Stimulated activated CD4-positive, alpha-beta T cell treated with anti-CD3 and anti-CD28 coated beads, Interleukin-4, amount 100 ng/mL, for 48 hours (primary cell): ENCODE data around the gene SPAG6.
A peak's percentile ranks its signal among the peaks of the same experiment; 100 is the strongest.

Experiments
- DNase-seq, 2 donors: peaks; one replicate each; pipeline ENCODE4 v3.0.0-alpha.2; 2020; ENCODE audit warnings: low read depth in 2 of 2

The SPAG6 gene

DNA sequence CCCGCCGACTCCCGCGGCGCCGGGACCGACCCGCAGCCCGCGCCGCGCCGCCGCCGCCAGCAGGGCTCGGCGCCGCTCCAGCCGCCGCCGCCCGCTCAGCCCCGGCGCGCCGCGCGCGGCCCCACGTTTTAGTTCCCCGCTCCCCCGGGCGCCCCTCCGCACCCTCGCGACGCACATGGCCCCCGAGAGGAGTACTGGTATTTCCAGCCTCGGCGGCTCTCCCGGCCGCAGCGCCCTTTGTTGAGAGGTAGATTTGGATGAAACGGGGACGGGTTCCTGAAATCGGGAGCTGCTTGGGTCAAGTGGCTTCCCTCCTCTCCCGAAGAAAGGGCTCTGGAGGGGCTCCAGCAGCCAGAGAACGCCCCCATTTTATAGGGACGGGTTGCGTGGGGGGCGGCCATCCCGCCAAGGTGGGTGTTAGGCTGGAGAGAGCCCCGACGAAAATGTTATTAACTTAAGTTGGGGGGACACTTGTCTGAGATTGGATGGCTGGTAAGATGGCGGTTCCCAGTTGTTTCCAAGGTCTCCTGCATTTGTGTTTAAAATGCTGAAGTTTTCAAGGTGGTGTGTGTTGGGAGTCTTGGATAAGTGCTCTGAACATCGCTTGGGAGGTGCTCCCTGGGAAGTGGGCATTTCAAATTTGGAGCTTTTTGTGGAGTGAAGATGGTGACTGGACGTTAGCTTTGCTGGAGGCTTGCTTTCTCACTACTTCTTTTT, 23.2 kb upstream of the SPAG6 start:
- no peak for DNase-seq

DNA sequence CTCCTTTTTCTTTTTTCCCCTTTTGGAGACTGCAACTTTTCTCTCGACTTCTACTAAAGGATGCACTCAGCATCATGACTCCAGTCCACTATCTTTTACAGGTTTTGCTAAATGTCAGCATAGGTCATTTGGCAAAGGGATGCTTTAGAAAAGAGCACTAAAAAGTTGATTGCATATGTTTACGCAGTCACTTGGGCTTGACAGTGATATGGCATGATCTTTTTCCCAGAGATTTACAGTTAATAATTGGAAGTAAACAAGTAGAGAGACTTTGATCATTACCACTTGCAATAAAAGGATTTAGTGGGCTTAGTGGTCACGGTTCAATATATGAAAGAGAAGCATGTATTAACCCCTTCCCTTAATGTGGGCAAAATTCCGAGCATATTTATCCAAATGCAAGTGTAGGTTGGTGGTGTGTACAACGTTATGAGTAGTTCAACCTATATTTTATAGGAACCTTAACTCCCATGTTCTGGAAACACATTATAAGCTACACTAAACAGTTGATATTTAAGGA, 22.6 kb upstream of the SPAG6 start:
- no peak for DNase-seq

DNA sequence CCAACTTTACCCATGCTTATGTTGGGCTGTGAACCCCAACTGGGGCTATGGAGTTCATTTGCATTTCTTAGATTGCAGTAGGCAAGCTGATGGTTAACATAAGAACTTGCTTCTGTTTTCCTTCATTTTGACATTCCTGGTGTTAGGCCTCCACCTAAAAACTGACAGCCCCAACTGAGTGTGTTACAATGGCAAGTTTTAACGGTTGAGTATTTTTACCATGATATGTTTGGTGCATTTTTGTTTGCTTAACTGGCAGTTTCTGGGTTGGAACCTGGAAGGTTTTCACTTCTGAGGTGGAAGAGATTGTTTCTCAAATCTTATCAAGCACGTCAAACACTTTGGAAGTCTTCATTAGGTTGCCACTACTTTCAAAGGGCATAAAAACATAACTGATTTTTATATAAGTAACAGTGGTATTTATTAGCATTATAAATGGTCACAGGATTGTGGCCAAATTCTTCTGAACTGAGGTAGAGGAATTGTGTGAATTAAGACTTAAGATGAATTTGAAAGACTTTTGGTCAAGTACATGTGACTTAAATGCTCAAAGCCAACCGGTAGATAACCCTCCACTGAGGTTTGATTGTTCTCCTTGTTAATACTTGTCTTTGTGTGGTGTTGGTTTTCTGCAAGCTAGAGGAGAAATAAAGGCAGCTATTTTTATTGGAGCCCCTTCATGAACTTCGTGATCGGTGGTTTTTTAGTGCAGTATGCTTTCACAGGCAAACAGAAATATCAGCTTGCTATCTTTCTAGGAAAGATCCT, 21.6 kb upstream of the SPAG6 start:
- no peak for DNase-seq

DNA sequence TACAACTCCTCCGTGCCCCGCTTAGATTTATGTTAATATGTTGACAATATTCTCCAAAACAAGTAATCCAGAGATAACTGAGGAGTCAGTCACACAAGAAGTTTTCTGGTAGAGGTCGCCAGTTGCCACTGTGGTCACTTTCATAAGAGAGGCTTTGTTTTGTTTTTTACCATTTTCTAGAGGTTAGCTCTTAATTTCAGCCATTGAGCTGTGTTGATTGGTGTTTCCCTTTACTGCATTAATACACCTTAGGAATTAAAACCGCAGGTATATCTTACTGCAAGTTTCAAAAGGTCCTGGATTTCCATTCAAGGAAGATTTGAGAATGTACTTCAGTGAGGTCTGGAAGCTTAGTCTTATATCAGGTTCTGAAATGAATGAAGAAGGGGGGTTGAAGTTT, 20.9 kb upstream of the SPAG6 start:
- DNase-seq: no peak

DNA sequence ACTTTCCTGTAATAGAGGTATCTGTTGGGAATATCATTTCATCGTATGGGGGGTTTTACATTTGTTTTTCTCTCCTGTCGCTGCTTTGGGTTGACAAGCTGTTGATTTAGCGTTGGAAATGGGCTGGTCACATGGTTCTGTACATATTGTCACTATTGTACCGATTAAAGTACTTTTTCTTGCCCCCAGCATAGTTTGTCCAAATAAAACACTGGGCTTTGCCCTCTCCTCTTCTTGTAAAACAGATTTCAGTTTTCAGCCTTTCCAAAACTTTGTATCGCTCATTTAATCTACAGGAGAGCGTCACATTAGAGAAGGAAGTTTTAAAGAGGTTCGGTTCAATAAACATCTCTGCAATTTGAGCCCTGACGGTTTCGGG, 20.4 kb upstream of the SPAG6 start:
- DNase-seq: no peak

DNA sequence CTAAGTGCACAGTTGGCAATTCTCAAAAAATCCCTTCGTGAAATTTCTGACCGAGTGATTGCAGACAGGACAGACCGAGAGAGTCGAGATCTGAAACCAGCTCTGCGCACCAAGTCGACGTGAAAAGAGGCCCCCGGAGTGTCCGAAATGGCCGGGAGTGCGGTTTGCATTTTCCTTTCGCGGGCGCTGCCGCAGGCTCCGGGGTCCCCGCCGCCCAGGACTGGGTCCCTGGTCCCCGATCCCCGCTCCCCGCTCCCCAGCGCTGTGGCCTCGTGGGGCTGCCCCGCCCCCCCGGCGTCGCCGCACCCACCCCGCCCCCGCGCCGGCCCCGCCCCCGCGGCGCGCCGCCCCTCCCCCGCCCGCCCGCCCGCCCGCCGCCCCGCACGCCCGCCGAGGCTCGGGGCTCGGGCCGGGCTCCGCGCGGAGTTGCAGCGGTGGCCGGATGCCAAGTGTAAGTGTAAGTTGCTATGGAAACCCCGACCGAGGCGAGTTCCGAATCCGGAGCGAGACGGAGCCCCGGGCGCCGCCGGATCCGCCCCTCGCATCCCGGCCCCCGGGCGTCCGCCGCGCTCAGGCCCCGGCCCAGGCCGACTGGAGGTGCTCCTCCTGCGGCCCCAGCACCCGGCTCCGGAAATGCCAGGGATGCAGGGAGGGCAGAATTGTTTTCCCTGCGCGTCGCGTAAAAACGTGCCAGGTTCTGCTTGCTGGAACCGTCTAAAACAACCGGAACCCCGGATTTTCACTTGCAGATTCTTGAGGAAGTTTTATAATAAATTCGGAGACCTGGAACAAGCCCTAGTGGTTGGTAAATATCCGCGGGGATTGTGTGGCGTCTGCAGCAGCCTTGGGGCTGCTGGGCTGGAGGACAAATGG, 19.8 kb upstream of the SPAG6 start:
- DNase-seq: peak; percentile 42 to 51

DNA sequence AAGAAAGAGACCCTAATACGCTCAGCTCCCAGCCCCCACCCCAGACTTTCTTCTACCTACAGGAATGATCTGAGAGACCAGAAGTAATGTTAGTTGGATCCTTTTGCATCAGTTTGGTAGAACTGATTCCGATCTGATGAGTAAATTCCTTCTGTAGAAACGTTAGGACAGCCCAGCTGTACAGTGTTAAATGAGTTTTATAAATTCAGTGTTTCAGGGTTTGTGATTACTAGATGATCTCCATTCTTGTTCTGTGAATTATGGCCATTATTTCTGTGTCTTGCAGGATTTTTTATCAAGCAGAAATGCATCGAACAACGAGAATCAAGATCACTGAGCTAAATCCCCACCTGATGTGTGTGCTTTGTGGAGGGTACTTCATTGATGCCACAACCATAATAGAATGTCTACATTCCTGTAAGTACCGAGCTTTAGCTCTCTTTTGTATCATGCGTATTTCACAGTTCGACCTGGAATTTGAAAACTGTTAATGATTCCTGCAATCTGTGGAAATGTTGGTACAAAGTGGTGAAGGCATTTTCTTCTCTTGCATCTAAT, 19.1 kb upstream of the SPAG6 start:
- DNase-seq: no peak

DNA sequence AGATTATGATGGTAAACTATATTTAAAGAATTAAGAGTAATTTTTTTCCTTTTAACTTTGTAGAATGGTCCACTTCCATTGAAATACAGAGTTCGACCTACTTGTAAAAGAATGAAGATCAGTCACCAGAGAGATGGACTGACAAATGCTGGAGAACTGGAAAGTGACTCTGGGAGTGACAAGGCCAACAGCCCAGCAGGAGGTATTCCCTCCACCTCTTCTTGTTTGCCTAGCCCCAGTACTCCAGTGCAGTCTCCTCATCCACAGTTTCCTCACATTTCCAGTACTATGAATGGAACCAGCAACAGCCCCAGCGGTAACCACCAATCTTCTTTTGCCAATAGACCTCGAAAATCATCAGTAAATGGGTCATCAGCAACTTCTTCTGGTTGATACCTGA, 16.1 kb upstream of the SPAG6 start:
- DNase-seq: no peak

DNA sequence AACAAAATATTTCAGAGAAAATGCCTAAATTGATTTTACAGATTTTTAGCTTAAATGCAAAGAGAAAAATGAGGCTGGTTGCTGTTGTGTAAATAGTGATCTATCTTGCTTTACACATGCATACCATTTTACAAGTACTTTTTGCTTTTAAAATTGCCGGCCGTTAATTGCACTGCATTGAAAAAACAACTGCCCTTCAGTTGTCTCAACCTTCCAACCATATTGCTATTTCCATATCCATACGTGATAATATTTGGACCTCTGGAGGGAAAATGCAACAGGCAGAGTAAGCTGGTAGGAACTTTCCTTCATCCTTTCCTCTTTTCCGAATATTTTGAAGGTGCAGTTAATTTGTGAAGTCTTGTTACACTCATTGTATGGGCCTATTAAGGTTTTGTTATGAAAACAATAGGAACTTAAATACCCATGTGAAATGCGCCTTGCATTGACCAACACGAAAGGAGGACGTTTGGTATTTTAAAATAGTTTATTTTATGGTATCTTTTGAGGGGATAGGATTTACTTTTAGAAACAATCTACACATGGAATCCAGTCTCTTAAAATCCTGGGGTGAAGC, 13.1 kb upstream of the SPAG6 start:
- DNase-seq: no peak

DNA sequence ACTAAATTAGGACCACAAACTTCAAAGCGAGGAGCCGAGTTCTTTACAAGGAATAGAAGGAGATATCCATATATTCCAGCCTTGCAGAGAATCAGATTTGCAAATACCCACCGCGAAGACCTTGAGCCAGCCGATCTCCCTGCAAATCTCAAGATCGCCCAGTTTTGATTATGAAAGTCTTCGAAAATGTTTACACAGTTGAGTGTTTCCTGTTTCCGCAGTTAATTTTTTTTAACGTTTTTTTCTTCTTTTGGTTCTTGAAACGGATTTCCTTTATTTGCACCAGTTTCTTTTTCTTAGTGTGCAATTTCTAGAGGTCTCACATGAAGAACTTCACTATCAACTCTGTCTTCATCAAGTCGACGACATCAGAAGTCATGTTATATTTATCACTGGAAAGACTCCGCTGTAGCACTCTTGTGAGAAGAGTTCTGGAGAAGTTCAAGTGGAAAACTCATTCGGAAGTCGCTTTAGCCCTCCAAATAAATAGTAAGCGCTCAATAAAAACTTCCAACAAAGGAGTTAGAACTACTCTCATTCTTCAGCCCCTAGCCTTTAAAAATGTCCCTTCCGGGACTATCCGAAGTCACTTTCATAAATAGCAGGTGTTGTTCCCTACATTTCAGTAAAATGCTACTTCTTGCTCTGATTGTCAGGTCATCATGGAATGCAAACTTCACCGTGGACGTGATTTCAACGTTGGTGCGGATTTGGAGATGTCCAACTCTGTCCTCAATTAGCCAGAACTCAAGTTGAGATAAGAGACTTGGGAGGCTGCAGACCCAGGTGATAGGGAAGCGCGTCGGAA, 11.9 kb upstream of the SPAG6 start:
- no peak for DNase-seq

DNA sequence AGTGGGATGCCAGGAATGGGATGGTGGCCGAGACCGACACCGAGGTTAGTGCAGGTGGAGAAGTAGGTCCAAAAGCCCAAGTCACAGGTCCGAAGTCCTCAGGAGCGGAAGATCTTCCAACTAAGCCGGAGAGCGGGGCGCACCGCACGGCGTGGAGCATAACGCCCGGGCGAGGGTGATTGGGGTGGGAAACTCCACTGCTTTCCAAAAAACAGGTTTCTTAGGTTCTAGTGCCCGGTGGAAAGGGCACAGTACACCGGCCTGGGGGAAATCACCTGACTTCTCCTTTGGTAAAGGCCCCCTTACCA, 11.4 kb upstream of the SPAG6 start:
- DNase-seq: no peak

DNA sequence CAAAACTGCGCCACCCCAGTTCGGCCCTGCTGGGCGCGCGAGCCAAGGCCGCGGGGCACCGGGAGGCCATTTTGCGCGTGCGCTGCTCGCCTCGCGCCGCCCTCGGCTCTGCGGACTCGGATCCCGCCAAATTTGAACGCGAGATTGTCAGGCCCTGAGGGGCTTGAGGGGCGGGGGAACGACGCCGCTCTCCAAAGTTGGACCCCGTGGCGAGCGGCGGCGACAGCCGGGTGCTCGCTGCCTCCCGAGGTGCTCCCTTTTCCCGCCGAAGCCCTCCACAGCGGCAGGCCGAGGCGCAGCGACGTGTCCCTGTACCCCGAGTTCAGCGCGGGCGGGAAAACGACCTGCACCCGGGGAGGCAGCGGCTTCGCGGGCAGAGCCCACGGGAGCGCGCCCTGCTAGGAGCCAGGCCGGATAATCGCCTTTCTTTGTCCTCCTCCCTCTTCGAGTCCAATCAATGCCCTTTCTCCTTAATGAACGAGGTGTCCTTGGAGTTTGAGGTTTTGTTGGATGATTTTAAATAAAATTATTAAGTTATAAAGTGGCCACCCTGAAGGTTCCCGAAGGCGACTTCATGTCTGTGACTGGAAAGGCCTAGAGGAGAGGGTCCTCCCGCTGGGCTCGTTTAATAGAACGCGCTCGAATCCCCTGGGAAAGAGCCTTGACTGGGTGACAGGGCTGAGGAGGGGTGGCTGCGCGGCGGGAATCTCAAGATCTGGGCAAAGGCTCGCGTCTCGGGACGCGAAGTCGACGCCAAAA, 10.7 kb upstream of the SPAG6 start:
- DNase-seq: no peak

DNA sequence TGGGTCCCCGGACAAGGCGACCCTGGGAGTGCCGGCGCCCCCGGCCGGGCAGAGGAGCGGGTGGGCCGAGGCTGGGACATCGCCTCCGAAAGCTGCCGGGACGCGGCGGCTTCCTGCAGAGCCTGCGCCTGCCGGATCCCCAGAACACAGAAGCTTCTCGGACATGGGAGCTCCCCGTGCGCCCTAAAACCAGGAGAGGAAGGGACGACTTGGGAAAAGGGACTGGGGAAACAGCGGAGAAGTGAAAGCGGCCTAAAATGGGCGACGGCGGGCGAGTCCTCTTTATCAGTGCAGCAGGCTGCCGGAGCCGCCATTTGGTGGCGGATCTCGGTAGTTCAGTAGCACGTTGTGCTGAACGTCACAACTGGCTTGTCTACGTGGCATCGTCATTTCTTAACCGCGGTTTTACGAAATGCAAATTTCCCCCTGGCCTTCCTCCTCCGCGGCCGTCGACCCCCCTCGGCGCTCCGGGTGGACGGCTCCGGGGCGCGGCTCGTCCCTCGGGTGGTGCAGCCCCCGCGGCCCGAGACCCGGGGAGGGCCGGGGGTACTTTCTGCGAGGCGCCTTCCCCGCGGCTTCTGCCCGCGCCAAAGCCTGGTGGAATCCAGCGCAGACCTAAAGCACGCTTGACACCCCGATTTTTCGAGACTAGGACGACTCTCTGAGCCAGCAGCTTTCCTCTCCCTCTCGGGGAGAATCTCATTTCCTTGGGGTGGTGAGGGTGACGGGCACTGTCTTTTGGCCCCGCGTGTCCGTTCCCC, 9.9 kb upstream of the SPAG6 start:
- peak; percentile 44 to 45 for DNase-seq

DNA sequence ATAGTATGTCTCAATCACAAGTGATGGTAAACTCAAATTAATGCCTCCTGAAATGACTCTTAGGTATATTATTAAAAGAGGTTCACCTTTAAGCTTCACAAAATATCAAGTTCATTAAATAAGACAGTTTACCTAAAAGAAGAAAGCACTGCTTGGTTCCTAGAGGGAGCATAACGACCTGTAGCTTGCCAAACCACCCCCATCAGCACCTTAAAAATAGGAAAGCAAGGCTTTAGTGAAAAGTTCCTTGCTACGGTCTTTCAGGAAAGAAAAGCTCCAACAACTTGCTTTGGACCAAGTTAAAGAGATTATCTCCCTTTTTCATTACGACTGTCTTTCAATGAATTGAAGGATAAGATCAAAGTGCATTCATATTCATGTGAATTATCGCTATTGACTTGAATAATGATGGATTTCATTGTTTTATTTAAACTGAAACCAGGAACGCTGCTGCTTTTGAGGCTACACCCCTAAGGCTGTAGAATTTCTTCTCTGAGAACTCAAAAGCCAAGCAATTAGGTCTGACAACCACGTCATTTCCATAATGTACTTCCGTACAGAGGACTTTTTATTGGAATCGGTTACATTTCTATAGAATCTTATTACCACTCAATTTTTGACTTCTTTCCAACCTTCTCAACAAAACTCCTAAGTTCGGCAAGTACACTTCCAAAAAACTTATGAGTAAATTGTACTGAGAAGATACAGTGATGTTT, 7.0 kb upstream of the SPAG6 start:
- no peak for DNase-seq

DNA sequence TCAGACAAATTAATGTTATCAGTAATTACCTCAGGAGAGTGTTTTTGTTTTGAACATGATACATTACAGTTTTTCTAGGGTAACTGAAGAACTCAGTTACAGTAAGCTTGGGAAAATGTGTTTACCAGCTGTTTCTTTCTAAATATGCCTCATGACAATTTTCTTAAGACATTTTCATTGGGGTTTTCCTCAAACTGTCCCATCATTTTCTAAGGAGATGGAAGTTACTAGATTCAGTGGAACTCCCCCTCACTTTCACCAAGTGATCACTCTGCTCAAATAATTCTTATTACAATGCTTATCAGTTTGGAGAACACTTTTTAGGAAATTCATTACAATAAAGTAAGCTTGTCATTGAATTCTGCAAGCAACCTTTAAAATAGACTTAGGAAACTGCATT, 6.4 kb upstream of the SPAG6 start:
- no peak for DNase-seq

DNA sequence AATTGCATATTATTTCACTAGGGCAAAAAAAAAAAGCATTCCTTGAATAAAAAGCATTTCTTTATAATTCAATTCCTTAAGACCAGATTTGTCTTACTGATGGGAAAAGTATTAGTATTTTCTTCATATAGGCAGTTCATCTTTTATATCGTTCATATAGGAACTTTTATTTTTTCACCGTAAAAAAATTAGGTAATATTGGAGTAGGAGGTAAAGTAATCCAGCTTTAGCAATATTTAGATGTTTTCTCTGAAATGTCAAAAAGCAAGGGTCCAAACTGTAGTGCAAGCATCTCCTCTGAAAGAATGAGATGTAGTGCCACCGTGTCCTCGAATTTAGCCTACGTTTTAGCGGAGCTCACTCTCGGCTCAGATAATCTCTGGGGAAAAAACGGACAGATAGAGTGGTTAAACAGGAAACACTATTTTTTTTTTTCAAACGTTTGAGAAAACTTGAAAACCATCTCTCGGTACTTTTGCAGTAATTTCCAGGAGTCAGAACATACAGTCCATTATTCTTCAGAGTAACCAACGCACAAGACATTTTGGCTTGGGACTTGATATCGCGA, 5.5 kb upstream of the SPAG6 start:
- DNase-seq: no peak

DNA sequence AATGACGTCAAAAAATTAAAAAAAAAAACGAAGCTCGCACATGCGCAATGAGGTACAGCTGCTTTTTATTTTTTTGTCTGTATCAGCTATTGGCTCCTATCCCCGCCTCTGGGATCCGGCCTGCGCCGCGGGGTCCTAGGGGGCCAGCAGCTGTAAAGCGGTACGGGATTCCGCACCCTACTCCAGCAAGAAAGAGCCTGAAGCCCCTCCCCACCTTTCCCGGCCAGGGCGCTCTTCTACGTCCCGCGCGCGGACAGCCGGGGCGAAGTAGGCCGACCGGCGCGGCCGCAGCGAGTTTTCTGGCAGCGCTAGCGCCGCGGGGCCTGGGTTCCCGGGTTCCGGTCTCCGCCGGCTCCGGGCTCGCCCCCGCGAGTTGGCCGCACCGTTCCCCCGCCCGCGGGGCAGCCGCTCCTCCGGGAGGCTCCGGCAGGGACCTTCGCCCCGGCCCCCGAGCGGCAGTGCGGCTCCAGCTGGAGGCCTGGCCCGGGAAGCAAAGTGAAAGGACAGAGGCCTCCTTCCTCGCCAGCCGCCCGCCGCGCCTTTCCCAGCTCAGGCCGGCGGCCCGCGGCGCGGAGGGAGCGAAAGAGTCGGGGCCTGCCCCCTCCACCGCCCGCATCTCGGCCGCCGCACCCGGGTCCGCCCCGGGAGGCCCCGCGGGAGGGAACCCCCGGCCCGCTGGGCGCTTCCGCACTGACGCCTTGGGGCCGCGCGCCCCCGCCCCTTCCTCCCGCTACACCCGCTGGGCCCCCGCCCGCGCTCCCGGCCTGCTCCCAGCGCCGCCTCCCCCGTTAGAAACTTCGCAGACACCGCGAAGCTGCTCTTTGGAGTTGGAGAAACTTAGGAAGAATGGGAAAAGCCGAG, 4.7 kb upstream of the SPAG6 start:
- DNase-seq: peak in 1 of 2 donors; percentile 47
